T-cell (primary cell): ENCODE data around the gene CLEC1A. TPM values are rescaled to one million over a fixed set of nuclear protein-coding genes. Genes with fewer than 3 reads are reported as not detected.

Source experiments
- ATAC-seq, 4 experiments: fragments of 200-7000 bp in 3 of 4; fragments of 150-1000 bp in 1 of 4; cut with Tn5 transposase; replicated peaks in 1 of 4; 1 replicate in 3 of 4; 2 replicates in 1 of 4; pipeline ENCODE4 v1.10.0; 2021; ENCODE audit warnings: moderate library complexity in 3 of 4, mild to moderate bottlenecking in 2 of 4, moderate number of reproducible peaks in 1 of 4
- CTCF ChIA-PET, 2 donors: fragments of 300-600 bp; sonication (Branson Sonifier 250); formaldehyde crosslinking; loops; one replicate each; lab custom pipeline; 2022; ENCODE audit warnings: antibody characterized with exemption in 2 of 2; lab: Charles Lee
- POLR2A ChIA-PET, 2 donors: fragments of 300-600 bp; sonication (Branson Sonifier 250); formaldehyde crosslinking; loops; one replicate each; lab custom pipeline; 2022; ENCODE audit warnings: antibody characterized with exemption in 2 of 2; lab: Charles Lee
- DNase-seq, 35 experiments: peaks; one replicate each; pipeline versions ENCODE4 v3.0.0 to v3.0.0-alpha.2; 2013 to 2023
- H3K27ac ChIP-seq: one replicate; pipeline ENCODE4 v1.5.1; 2013; ENCODE audit warnings: low read length
- H3K27me3 ChIP-seq, 2 experiments: replicated peaks in 1 of 2; 1 replicate in 1 of 2; 2 replicates in 1 of 2; pipeline versions ENCODE4 v1.6.1 to v1.7.0; 2013; ENCODE audit warnings: low read length in 1 of 2, mixed read lengths in 1 of 2; ENCODE audit not compliant: control insufficient read depth in 2 of 2, insufficient read depth in 2 of 2; ENCODE audit errors: extremely low read depth in 1 of 2
- H3K36me3 ChIP-seq, 2 donors: 1 replicate in 1 of 2; 2 replicates in 1 of 2; pipeline versions ENCODE4 v1.6.1 to v1.7.0; 2013; ENCODE audit warnings: low read length in 1 of 2; ENCODE audit not compliant: control insufficient read depth in 2 of 2, insufficient read depth in 1 of 2; ENCODE audit errors: extremely low read depth in 1 of 2
- H3K4me1 ChIP-seq, 2 experiments: 1 replicate in 1 of 2; 2 replicates in 1 of 2; pipeline versions ENCODE4 v1.6.1 to v1.7.0; 2013; ENCODE audit warnings: low read length in 2 of 2, mixed read lengths in 1 of 2; ENCODE audit not compliant: insufficient read depth in 2 of 2, control insufficient read depth in 1 of 2; ENCODE audit errors: extremely low read depth in 1 of 2
- H3K4me3 ChIP-seq, 2 donors: 1 replicate in 1 of 2; 2 replicates in 1 of 2; pipeline versions ENCODE4 v1.5.1 to v1.7.0; 2013; ENCODE audit warnings: mild to moderate bottlenecking in 2 of 2, low read length in 1 of 2, moderate library complexity in 1 of 2; ENCODE audit not compliant: control insufficient read depth in 1 of 2; ENCODE audit errors: extremely low read depth in 1 of 2
- H3K9me3 ChIP-seq: 2 replicates; pipeline ENCODE4 v1.7.0; 2013
- H3K27ac Mint-ChIP-seq, 2 donors: one replicate each; pipeline ENCODE4 v1.8.0; 2020 to 2021; ENCODE audit warnings: mild to moderate bottlenecking in 2 of 2, mixed read lengths in 2 of 2
- H3K27me3 Mint-ChIP-seq, 2 donors: one replicate each; pipeline ENCODE4 v1.8.0; 2021 to 2022; ENCODE audit warnings: mixed read lengths in 2 of 2
- H3K36me3 Mint-ChIP-seq: one replicate; pipeline ENCODE4 v1.8.0; 2021; ENCODE audit warnings: mixed read lengths
- H3K4me1 Mint-ChIP-seq, 3 donors: one replicate each; pipeline ENCODE4 v1.8.0; 2020 to 2022; ENCODE audit warnings: mixed read lengths in 3 of 3, mild to moderate bottlenecking in 1 of 3
- H3K4me3 Mint-ChIP-seq, 3 donors: one replicate each; pipeline ENCODE4 v1.8.0; 2020 to 2022; ENCODE audit warnings: mild to moderate bottlenecking in 3 of 3, mixed read lengths in 3 of 3, moderate library complexity in 3 of 3
- H3K9me3 Mint-ChIP-seq, 3 donors: one replicate each; pipeline ENCODE4 v1.8.0; 2020 to 2022; ENCODE audit warnings: mixed read lengths in 3 of 3
- WGBS: methylation state at CpG from one replicate; pipeline ENCODE4 v1.1.5; 2013; ENCODE audit warnings: missing lambda C conversion rate; ENCODE audit not compliant: insufficient coverage; 5-methylcytosine and 5-hydroxymethylcytosine counted together
- total RNA-seq, 35 experiments: library from RNA in 6 of 35; stranded (reverse) in 6 of 35; fragments of 120-200 nt in 1 of 35; gene quantifications; one replicate each; pipeline versions ENCODE4 v1.2.1 to v1.2.4 and lab custom pipeline; 2013 to 2026

Gene CLEC1A
- total RNA-seq, 5 donors from 2014 or later (not counting 1 experiment from before 2014, with no cell fraction given): not detected

DNA sequence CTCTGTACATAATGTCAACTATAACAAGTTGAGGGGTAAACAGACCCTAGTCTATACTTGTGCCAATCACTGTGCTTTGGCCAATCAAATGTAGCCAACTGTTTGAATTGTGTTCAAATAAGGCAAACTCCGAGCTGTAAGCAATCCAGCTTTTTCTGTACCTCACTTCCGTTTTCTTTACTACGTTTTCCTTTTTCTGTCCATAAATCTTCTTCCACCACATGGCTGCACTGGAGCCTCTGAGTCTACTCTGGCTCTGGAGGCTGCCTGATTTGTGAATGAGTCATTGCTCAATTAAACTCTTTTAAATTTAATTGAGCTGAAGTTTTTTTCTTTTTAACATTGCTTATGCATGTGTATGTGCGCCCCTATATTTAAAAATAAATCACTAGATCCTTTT is 29.7 kb downstream of the CLEC1A start:
- ATAC-seq (no peak), DNase-seq (no peak)
- H3K27ac ChIP-seq: no peak overlapping the region
- no peaks in the 10 kb centered on the region for H3K9me3 ChIP-seq
- H3K4me1 ChIP-seq: no peaks in the 10 kb centered on the region
- CTCF ChIA-PET: no interaction called here
- Mint-ChIP-seq H3K4me1 (no peaks in the 10 kb centered on the region), H3K36me3 (no peaks in the 10 kb centered on the region), H3K4me3 (no peak overlapping the region), H3K27ac (no peak overlapping the region), H3K27me3 (peaks cover 20 to 21% of the 10 kb centered on the region in 2 donors), H3K9me3 (no peaks in the 10 kb centered on the region)
- H3K36me3 ChIP-seq: no peaks in the 10 kb centered on the region
- WGBS: 83% methylated on average over 2 of the region's 4 CpGs
- no peak overlapping the region for H3K4me3 ChIP-seq
- H3K27me3 ChIP-seq: peaks cover 0 to 8% of the 10 kb centered on the region in 2 experiments
- POLR2A ChIA-PET: no interaction called here

DNA sequence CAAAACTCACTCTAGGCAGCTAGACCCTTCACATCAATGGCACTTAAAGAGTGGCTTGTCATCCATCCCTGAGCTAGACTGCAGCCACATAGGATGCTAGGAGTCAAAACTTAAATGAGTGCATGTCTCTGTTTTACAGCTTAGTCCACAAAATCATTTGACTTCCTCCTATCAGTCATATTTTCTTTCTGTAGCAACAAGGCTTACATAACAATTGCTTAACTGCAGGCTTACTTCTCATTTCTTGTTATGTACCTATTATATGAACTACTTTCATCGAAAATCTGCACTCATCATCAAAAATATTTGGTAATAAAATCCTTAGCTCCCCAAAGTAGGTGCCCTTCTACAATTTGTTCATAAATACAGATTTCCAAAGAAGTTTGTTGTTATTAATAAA is 30.1 kb downstream of the CLEC1A start:
- ATAC-seq: no peak
- ChIA-PET CTCF (no interaction called here), POLR2A (no interaction called here)
- Mint-ChIP-seq H3K9me3 (no peaks in the 10 kb centered on the region), H3K4me1 (no peaks in the 10 kb centered on the region), H3K36me3 (no peaks in the 10 kb centered on the region), H3K27me3 (peaks cover 20 to 21% of the 10 kb centered on the region in 2 donors), H3K4me3 (no peak overlapping the region), H3K27ac (no peak overlapping the region)
- H3K9me3 ChIP-seq: no peaks in the 10 kb centered on the region
- no peak for DNase-seq
- no CpG with 5 or more reads among the region's 1 CpG for WGBS
- H3K27me3 ChIP-seq: peaks cover 0 to 8% of the 10 kb centered on the region in 2 experiments
- no peak overlapping the region for H3K27ac ChIP-seq
- no peaks in the 10 kb centered on the region for H3K36me3 ChIP-seq
- no peak overlapping the region for H3K4me3 ChIP-seq
- no peaks in the 10 kb centered on the region for H3K4me1 ChIP-seq

DNA sequence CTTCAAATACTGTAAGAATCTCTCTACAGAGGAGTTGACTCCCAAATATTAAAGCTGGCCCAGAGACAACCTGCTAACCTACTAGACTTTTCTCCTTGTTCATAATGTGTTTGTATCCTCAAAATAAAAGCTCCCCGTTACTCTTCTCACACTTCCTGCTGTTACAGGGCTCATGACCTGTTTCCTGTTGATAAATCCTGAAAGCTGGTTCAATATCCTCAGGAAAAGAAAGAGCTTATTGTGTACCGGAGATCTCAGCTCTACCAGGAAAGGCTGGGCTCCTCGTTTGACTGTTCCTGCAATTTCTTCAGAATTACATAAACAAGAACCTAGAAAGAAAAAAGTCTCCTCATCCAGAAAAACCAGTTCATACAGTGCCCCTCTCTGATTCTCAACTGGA is 30.8 kb downstream of the CLEC1A start:
- no peak for ATAC-seq
- H3K4me3 ChIP-seq: no peak overlapping the region
- H3K9me3 ChIP-seq: no peaks in the 10 kb centered on the region
- CTCF ChIA-PET: interaction anchor here (0.6 kb wide), 2 partner anchors 69 to 838 kb away, joined by 3 to 4 read pairs; no protein-coding TSS in a partner anchor
- peaks cover 18 to 20% of the 10 kb centered on the region in 2 donors for H3K27me3 Mint-ChIP-seq
- H3K4me1 ChIP-seq: no peaks in the 10 kb centered on the region
- DNase-seq: no peak
- H3K27ac Mint-ChIP-seq: no peak overlapping the region
- no peaks in the 10 kb centered on the region for H3K36me3 Mint-ChIP-seq
- no peak overlapping the region for H3K4me3 Mint-ChIP-seq
- no peaks in the 10 kb centered on the region for H3K36me3 ChIP-seq
- H3K27me3 ChIP-seq: peaks cover 0 to 6% of the 10 kb centered on the region in 2 experiments
- POLR2A ChIA-PET: no interaction called here
- H3K4me1 Mint-ChIP-seq: no peaks in the 10 kb centered on the region
- no CpG with 5 or more reads among the region's 3 CpGs for WGBS
- H3K27ac ChIP-seq: no peak overlapping the region
- no peaks in the 10 kb centered on the region for H3K9me3 Mint-ChIP-seq

- Mint-ChIP-seq H3K36me3 (no peaks in the 10 kb centered on the region), H3K4me1 (no peaks in the 10 kb centered on the region), H3K27ac (no peak overlapping the region), H3K4me3 (no peak overlapping the region), H3K9me3 (no peaks in the 10 kb centered on the region), H3K27me3 (peaks cover 18 to 20% of the 10 kb centered on the region in 2 donors)
- H3K27me3 ChIP-seq: peaks cover 0 to 2% of the 10 kb centered on the region in 2 experiments
- WGBS: 80% methylated on average over 1 of the region's 4 CpGs
- H3K9me3 ChIP-seq: no peaks in the 10 kb centered on the region
- ChIA-PET POLR2A (no interaction called here), CTCF (interaction anchor here in 1 of 2 donors (0.6 kb wide), 1 partner anchor 837 kb away, joined by 4 read pairs; no protein-coding TSS in a partner anchor)
- H3K4me1 ChIP-seq: no peaks in the 10 kb centered on the region
- DNase-seq (no peak), ATAC-seq (no peak)
- H3K27ac ChIP-seq: no peak overlapping the region
- no peaks in the 10 kb centered on the region for H3K36me3 ChIP-seq
- no peak overlapping the region for H3K4me3 ChIP-seq
Measured at GRCh38 chr12:10067264-10067663, 31.5 kb downstream of the CLEC1A start.

DNA sequence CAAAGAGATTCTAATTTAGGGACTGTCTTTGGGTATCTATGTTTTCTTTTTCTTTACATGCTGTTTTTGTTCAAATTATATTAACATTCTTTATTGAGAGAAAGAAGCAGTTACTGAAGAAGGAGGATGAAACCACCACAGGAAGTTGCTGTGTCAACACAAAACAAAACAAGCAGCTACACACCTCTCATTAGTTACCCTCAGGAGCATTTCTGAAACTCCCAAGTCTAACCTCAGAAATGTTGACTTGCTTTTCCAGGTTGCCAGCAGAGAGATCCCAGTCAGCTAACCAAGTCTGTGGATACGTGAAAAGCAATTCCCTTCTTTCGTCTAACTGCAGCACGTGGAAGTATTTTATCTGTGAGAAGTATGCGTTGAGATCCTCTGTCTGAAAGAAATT is 33.5 kb downstream of the CLEC1A start:
- ChIA-PET CTCF (no interaction called here), POLR2A (no interaction called here)
- Histone ChIP-seq H3K27me3 (no peaks in the 10 kb centered on the region), H3K27ac (no peak overlapping the region), H3K9me3 (no peaks in the 10 kb centered on the region), H3K4me1 (no peaks in the 10 kb centered on the region), H3K4me3 (no peak overlapping the region), H3K36me3 (no peaks in the 10 kb centered on the region)
- Mint-ChIP-seq H3K4me3 (no peak overlapping the region), H3K27me3 (peaks cover 16 to 18% of the 10 kb centered on the region in 2 donors), H3K36me3 (no peaks in the 10 kb centered on the region), H3K4me1 (no peaks in the 10 kb centered on the region), H3K9me3 (no peaks in the 10 kb centered on the region), H3K27ac (no peak overlapping the region)
- WGBS: no CpG with 5 or more reads among the region's 4 CpGs
- no peak for DNase-seq
- no peak for ATAC-seq

DNA sequence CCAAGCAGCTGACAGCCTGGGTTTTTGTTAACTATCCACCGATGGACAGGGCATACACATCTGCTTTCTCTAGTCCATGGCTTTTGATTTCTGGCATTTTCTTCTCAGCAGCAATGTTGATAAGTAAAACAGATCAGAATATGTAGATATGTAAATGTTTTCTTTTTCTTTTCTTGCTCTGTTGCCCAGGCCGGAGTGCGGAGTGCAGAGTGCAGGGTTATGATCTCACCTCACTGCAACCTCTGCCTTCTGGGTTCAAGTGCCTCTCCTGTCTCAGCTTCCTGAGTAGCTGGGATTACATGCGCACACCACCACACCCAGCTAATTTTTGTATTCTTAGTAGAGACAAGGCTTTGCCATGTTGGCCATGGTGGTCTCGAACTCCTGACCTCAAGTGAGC is 40.4 kb downstream of the CLEC1A start:
- ATAC-seq (no peak), DNase-seq (no peak)
- H3K9me3 ChIP-seq: no peaks in the 10 kb centered on the region
- no peaks in the 10 kb centered on the region for H3K4me1 ChIP-seq
- no peaks in the 10 kb centered on the region for H3K36me3 Mint-ChIP-seq
- H3K4me3 Mint-ChIP-seq: no peak overlapping the region
- no peaks in the 10 kb centered on the region for H3K27me3 ChIP-seq
- no peaks in the 10 kb centered on the region for H3K9me3 Mint-ChIP-seq
- H3K27me3 Mint-ChIP-seq: peaks cover 5 to 10% of the 10 kb centered on the region in 2 donors
- no peak overlapping the region for H3K27ac Mint-ChIP-seq
- ChIA-PET POLR2A (no interaction called here), CTCF (no interaction called here)
- no peaks in the 10 kb centered on the region for H3K4me1 Mint-ChIP-seq
- 83% methylated on average over 1 of the region's 5 CpGs for WGBS
- no peak overlapping the region for H3K4me3 ChIP-seq
- no peaks in the 10 kb centered on the region for H3K36me3 ChIP-seq
- H3K27ac ChIP-seq: no peak overlapping the region
